ENCODE measurements around the gene GJC2.
"Not testable (repeated sequence)": the region's sequence is repeated elsewhere in the genome, so short reads cannot be mapped to it uniquely, and the experiment has no call there.

Gene GJC2

DNA sequence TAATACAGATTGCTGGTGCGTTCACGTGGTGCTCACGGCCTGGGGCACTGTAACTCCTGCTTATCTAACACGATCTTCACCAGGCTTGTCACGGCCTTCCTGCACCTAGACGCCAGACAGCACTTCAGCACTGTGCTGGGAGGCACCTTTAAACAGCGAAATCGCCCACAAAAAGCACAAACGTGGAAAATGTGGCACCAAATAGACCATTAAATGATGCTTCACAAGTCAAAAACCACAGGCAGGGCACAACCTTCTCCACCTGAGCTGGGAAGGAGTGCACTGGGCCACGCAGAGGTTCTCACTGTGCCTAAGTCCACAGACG lies 35.9 kb downstream of the GJC2 start:
- TF ChIP-seq GABPA (IDR thresholded peaks at IDR 0.05; ENCODE audit: low read depth), result no peak
- TF ChIP-seq, protein P1, sequence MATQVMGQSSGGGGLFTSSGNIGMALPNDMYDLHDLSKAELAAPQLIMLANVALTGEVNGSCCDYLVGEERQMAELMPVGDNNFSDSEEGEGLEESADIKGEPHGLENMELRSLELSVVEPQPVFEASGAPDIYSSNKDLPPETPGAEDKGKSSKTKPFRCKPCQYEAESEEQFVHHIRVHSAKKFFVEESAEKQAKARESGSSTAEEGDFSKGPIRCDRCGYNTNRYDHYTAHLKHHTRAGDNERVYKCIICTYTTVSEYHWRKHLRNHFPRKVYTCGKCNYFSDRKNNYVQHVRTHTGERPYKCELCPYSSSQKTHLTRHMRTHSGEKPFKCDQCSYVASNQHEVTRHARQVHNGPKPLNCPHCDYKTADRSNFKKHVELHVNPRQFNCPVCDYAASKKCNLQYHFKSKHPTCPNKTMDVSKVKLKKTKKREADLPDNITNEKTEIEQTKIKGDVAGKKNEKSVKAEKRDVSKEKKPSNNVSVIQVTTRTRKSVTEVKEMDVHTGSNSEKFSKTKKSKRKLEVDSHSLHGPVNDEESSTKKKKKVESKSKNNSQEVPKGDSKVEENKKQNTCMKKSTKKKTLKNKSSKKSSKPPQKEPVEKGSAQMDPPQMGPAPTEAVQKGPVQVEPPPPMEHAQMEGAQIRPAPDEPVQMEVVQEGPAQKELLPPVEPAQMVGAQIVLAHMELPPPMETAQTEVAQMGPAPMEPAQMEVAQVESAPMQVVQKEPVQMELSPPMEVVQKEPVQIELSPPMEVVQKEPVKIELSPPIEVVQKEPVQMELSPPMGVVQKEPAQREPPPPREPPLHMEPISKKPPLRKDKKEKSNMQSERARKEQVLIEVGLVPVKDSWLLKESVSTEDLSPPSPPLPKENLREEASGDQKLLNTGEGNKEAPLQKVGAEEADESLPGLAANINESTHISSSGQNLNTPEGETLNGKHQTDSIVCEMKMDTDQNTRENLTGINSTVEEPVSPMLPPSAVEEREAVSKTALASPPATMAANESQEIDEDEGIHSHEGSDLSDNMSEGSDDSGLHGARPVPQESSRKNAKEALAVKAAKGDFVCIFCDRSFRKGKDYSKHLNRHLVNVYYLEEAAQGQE (IDR thresholded peaks at IDR 0.05; ENCODE audit: insufficient replicate concordance, low read depth), result no peak
- no peak for TF ChIP-seq SPI1 (IDR thresholded peaks at IDR 0.05; ENCODE audit: borderline replicate concordance, low read depth)
- TF ChIP-seq, protein P2, sequence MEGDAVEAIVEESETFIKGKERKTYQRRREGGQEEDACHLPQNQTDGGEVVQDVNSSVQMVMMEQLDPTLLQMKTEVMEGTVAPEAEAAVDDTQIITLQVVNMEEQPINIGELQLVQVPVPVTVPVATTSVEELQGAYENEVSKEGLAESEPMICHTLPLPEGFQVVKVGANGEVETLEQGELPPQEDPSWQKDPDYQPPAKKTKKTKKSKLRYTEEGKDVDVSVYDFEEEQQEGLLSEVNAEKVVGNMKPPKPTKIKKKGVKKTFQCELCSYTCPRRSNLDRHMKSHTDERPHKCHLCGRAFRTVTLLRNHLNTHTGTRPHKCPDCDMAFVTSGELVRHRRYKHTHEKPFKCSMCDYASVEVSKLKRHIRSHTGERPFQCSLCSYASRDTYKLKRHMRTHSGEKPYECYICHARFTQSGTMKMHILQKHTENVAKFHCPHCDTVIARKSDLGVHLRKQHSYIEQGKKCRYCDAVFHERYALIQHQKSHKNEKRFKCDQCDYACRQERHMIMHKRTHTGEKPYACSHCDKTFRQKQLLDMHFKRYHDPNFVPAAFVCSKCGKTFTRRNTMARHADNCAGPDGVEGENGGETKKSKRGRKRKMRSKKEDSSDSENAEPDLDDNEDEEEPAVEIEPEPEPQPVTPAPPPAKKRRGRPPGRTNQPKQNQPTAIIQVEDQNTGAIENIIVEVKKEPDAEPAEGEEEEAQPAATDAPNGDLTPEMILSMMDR (IDR thresholded peaks at IDR 0.05; ENCODE audit: insufficient read depth, low read length), result no peak
- TF ChIP-seq POLR2AphosphoS5 (IDR thresholded peaks at IDR 0.05; ENCODE audit: low read depth), result no peak
- Histone ChIP-seq H3K4me3 (replicated peaks; ENCODE audit: insufficient read depth, low read length) (no peak overlapping the region), H3K27me3 (ENCODE audit: insufficient read depth, poor library complexity, severe bottlenecking) (no peaks in the 10 kb centered on the region), H3K27ac (replicated peaks) (no peak overlapping the region)
- no peak for DNase-seq (ENCODE audit: low read depth in 1 of 2, low spot score in 1 of 2)

DNA sequence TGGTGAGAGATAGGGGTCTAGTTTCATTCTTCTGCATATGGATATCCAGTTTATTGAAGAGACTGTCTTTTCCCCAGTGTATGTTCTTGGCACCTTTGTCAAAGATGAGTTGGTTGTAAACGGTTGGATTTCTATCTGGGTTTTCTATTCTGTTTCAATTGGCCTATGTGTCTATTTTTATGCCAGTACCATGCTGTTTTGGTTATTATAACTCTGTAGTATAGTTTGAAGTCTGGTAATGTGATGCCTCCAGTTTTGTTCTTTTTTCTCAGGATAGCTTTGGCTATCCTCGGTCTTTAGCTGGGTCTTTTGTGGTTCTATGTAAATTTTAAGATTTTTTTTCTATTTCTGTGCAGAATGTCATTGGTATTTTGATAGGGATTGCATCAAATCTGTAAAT lies 38.5 kb downstream of the GJC2 start:
- not testable (repeated sequence) for DNase-seq (ENCODE audit: low read depth in 1 of 2, low spot score in 1 of 2); H3K27ac ChIP-seq (replicated peaks); H3K4me3 ChIP-seq (replicated peaks; ENCODE audit: insufficient read depth, low read length); H3K27me3 ChIP-seq (ENCODE audit: insufficient read depth, poor library complexity, severe bottlenecking)

DNA sequence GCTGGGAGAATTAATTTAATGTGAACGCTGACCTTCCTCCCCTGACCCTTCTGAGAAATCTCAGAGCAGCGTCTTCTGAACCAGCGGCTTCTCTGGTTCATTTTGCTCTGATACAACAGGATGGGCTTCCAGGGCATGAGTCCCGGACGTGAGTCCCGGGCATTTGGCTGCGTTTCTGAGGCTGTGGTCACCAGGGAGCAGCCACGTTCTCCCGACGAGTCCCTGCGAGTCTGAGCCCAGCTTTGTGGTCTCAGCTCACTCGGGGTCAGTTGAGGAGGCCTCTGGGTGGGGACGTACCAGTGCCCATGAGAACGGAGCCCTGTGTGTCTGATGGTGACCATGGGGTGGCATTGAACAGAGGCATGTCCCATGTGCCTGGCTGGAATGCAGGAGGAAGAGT lies 40.5 kb downstream of the GJC2 start:
- Histone ChIP-seq H3K27me3 (ENCODE audit: insufficient read depth, poor library complexity, severe bottlenecking) (no peaks in the 10 kb centered on the region), H3K27ac (replicated peaks) (no peak overlapping the region), H3K4me3 (replicated peaks; ENCODE audit: insufficient read depth, low read length) (no peak overlapping the region)
- no peak for DNase-seq (ENCODE audit: low read depth in 1 of 2, low spot score in 1 of 2)
- TF ChIP-seq POLR2AphosphoS5 (IDR thresholded peaks at IDR 0.05; ENCODE audit: low read depth), result no peak

DNA sequence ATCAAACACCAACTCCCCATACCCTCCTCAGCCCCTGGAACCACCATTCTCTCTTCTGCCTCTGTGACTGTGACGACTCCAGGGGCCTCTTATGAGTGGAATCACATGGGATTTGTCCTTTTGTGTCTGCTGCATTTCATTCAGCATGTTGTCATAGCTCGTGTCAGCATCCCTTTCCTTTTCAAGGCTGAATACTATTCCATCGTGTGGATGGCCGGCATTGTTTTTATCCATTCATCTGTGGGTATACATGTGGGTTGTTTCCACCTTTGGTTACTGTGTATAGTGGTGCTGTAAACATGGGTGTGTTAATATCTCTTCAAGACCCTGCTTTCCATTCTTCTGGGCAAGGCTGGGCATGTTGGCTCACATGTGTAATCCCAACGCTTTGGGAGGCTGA lies 41.0 kb downstream of the GJC2 start:
- H3K4me3 ChIP-seq (replicated peaks; ENCODE audit: insufficient read depth, low read length), result no peak overlapping the region
- H3K27ac ChIP-seq (replicated peaks), result no peak overlapping the region
- no peak for DNase-seq (ENCODE audit: low read depth in 1 of 2, low spot score in 1 of 2)
- H3K27me3 ChIP-seq (ENCODE audit: insufficient read depth, poor library complexity, severe bottlenecking), result no peaks in the 10 kb centered on the region
- TF ChIP-seq, protein P1 (IDR thresholded peaks at IDR 0.05; ENCODE audit: insufficient replicate concordance, low read depth), result no peak
- TF ChIP-seq SPI1 (IDR thresholded peaks at IDR 0.05; ENCODE audit: borderline replicate concordance, low read depth), result no peak
- no peak for TF ChIP-seq GABPA (IDR thresholded peaks at IDR 0.05; ENCODE audit: low read depth)
- TF ChIP-seq POLR2AphosphoS5 (IDR thresholded peaks at IDR 0.05; ENCODE audit: low read depth), result no peak

DNA sequence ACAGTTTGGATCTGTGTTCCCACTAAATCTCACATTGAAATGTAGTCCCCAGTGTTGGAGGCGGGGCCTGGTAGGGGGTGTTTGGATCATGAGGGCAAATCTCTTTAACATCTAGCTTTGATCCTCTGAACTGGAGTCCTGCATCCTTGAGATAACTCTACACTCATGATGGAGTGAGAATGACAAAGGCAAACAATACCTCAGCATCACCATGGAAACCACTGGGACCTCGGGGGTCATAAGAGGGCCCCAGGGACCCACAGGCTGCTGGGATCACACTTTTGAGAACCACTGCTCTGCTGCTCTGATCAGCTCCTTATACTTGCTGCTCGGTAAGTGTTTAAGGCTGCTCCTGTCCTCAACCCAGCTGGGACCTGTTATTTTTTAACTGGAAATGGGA lies 44.7 kb downstream of the GJC2 start:
- no peak for DNase-seq (ENCODE audit: low read depth in 1 of 2, low spot score in 1 of 2)
- Histone ChIP-seq H3K27me3 (ENCODE audit: insufficient read depth, poor library complexity, severe bottlenecking) (no peaks in the 10 kb centered on the region), H3K4me3 (replicated peaks; ENCODE audit: insufficient read depth, low read length) (no peak overlapping the region), H3K27ac (replicated peaks) (no peak overlapping the region)
- TF ChIP-seq, protein P1 (IDR thresholded peaks at IDR 0.05; ENCODE audit: insufficient replicate concordance, low read depth), result no peak
- TF ChIP-seq POLR2AphosphoS5 (IDR thresholded peaks at IDR 0.05; ENCODE audit: low read depth) (no peak), GABPA (IDR thresholded peaks at IDR 0.05; ENCODE audit: low read depth) (no peak), SPI1 (IDR thresholded peaks at IDR 0.05; ENCODE audit: borderline replicate concordance, low read depth) (no peak)
- TF ChIP-seq, protein P2 (IDR thresholded peaks at IDR 0.05; ENCODE audit: insufficient read depth, low read length), result no peak

Data from HL-60 (cell line).